Activated gamma-delta T cell treated with anti-CD3 and anti-CD28 coated beads, Interleukin-2, amount 50 U/mL, for 16 hours (primary cell): ENCODE results near the gene SFXN2.
"Not testable (repeated sequence)": the region's sequence is repeated elsewhere in the genome, so short reads cannot be mapped to it uniquely, and the experiment has no call there.

ENCODE experiments used
- DNase-seq: peaks from one replicate; pipeline ENCODE4 v3.0.0-alpha.2; 2020; ENCODE audit warnings: low read depth

SFXN2 gene, protein sequence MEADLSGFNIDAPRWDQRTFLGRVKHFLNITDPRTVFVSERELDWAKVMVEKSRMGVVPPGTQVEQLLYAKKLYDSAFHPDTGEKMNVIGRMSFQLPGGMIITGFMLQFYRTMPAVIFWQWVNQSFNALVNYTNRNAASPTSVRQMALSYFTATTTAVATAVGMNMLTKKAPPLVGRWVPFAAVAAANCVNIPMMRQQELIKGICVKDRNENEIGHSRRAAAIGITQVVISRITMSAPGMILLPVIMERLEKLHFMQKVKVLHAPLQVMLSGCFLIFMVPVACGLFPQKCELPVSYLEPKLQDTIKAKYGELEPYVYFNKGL

DNA sequence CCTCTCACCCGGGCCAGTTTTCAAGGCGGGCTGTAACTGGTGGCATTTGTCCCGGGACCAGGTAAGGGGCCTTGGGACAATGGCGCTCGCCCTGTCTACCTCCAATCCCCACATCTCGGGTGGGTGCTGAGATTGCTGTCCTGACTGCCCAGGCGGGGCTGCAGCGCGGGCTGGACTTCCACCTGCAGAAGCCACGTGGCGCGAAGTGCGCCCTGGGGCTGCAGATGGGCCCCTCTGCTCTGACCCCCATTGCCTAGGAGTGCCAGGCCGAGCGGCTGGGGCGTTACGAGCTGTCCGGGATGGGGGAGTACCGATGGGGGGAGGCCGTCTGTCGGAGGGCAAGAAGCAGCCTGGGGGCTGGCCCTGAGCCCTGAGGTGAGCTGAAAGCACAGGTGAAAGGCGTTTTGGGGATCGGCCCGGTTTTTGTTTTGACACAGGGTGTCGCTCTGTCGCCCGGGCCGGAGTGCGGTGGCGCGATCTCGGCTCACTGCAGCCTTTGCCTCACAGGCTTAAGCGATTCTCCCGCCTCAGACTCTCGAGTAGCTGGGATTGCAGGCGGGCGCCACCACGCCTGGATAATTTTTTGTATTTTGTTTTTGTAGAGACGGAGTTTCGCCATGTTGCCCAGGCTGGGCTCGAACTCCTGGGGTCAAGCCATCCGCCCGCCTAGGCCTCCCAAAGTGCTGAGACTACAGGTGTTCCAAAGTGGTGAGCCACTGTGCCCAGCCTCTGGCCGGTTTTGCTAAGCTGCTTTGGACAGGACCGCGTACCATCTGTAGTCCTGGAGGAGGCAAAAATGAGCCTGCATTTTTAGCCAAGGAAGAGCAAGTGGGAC is at the start of gene SFXN2:
TSS of gene SFXN2 (plus strand) at position 16 of the 835 bp plus-strand sequence. CDS start 12,001 bp downstream, outside the sequence.
- DNase-seq, result peak; percentile 20

- DNase-seq, result no peak
Observed at GRCh38 chr10:102665904-102666509, 48.4 kb upstream of the SFXN2 start.

- not testable (repeated sequence) for DNase-seq
Observed at GRCh38 chr10:102667411-102667810, 47.0 kb upstream of the SFXN2 start.

GRCh38 chr10:102668326-102669107 is 45.9 kb upstream of the SFXN2 start:
- no peak for DNase-seq

DNA sequence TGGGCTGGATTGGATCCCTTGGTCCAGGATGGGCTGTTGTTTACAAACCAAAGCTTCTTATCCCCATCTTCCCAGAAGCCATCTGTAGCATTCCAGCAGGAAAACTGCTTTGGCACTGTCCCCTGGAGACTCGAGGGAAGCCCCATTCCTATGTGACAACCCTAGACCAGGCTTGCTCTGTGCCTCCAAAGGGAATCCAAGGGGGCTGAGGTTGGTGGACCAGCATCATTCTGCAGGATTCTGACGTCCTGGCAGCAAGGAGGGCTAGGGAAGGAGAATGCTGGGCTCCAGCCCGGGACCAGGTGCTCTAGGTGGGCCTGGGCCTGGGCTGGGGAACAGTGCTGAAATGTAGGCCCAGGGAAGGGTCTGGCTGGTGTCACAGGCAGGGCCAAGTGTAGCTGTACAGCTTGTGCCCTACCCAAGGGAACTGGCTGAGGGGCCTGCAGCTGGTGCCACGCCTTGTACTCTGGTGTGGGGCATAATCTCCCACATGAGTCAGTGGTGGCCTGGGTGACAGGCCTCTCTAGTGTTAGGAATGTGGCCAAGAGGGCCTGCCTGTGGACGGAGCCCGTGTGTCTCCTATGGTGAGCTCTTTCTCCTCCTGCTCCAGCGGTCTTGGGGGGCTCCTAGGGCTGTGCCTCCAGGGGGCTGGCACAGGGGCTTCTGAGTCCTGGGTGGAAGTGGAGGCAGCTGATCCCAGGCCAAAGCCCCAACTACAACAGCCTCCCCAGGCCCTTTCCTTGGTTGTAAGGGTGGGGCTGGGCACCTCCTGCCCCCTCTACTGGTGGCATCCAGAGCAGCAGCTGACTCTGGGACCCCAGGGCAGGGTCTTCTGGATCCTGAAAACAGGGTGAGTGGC is 45.0 kb upstream of the SFXN2 start:
- no peak for DNase-seq

DNA sequence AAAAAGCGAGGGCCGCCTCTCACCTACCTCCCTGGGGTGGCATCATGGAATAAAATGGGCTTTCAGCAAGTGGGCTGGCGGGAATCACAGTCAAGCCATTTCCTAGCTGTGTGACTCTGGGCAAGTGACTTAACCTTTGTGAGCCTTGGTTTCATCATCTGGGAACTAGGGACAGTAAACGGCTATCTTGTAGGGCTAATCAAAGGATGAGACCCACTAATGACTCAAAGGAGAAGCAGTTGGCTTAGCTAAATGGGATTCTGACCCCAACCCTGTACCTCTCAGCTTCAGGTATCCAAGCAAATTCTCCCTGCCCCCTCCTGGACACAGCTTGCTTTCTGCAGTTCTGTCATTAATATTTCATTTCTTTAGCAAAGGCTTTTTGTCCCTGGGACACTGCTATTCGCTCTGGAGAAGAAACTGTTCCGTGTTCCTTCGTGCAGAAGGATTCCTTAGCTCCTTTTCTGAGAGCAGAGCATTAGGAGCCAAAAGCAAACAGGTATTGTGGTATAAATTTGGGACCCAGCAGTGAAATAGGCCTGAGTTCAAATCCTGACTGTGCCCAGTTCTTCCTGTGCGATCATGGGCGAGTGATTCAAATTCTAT is 44.3 kb upstream of the SFXN2 start:
- no peak for DNase-seq

DNA sequence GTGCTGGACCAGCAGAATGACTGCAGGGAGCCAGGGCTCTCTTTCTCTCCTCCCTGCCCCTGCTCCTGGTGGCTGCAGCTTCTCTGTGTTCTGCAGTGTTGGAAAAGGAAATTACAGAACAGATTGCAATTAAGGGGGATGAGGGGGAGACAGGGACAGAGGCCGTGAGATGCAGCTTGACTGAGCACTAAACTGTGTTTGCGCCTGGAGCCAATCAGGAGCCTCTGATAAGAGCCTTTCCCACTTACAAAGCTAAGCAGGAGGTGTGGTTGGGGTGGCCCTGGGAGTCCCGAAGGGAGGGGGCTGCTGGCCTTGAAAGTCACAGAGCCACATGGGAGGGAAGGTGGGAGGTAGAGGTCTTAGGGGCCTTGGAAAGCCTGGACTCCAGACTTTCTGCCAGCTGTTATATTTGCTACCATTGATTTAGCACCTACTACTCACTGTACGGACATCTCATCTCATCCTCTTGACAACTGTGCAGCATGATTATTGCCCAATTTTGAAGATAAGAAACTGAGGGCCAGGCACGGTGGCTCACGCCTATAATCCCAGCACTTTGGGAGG is 43.5 kb upstream of the SFXN2 start:
- no peak for DNase-seq

- DNase-seq, result no peak
Observed at GRCh38 chr10:102673236-102673818, 41.1 kb upstream of the SFXN2 start.

GRCh38 chr10:102673819-102674511 is 40.5 kb upstream of the SFXN2 start:
- DNase-seq, result peak; percentile 48

DNA sequence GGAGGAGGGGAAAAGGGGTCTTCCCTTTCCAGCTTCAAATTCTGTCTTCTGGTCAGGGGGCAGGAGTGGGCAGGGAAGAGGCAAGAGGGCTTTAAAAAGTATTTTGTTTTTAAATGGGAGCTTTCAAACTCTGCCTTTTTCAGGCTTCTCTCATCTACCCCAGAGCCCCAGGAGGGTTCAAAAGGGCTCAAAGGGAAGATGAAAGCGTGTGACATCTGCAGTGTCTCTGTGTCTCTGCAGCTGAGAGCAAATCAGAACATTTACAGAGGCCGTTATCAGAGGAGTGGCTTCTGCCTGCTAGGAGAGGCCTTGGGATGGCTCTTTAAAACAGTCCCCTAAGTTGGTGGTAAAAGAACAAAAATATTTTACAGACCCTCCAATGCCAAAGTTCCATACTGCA is 39.9 kb upstream of the SFXN2 start:
- no peak for DNase-seq

GRCh38 chr10:102675011-102675665 is 39.3 kb upstream of the SFXN2 start:
- DNase-seq, result no peak

GRCh38 chr10:102675666-102676533 is 38.5 kb upstream of the SFXN2 start:
- no peak for DNase-seq

DNA sequence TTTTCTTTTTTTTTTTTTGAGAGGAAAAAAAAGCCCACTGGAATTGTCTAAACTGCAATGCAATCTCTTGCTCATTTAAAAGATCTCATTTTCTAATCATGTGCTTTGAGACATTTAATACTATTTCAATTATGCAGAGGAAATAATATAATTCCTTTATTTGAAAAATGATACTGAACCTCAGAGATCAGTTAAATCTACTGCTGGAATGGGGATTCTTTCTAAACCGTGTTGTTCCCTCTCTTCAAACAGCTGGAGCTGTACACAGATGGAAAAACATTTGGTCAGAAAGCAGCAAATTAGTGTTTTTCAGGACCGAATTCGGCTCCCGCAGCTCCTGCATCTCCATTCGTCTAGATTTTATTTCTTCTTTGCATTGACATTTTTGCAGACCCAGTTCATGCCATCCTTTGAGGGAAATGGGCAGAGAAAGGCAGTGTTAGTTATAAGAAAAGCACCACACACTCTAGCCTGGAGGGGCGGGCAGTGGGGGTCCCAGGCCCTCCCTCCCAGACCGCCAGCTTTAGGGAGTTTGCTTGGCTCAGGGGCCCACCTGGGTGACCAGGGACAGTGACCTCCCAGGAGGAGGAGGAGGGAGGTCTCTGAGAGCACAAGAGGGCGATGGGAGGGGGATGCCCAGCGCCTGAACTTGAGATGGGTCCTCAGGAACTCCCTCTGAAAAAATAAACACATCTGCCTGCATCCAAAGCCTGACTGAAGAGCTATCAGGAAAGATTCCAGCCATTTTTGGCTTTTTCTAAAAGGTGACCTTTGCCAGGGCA is 37.7 kb upstream of the SFXN2 start:
- no peak for DNase-seq

GRCh38 chr10:102677331-102678067 is 36.9 kb upstream of the SFXN2 start:
- DNase-seq, result no peak

DNA sequence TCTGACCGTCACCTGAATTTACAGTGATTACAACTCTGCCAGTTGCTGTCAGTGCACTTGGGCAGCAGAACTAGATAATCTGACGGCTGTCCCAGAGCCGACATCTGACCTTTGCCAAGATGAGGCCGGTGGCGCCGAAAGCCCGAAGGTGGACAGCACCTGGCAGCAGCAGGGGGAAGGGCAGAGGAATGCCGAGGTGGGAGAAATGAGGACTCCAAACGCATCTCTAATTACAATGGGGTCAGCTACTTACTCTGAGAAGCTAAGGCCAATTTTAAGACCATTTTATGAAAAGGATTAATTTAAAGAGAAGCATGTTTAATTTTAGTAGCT is 36.4 kb upstream of the SFXN2 start:
- no peak for DNase-seq

GRCh38 chr10:102678842-102679289 is 35.6 kb upstream of the SFXN2 start:
- DNase-seq, result no peak
